ENCODE measurements around the gene COL6A5.

The COL6A5 gene

GRCh38 chr3:130456540-130456939, 111.1 kb downstream of the COL6A5 start:
- Histone ChIP-seq H3K4me2 (ENCODE audit: low read length) (no peak overlapping the region), H3K4me3 (ENCODE audit: low read depth, low read length) (no peak overlapping the region)
- TF ChIP-seq, protein P1, sequence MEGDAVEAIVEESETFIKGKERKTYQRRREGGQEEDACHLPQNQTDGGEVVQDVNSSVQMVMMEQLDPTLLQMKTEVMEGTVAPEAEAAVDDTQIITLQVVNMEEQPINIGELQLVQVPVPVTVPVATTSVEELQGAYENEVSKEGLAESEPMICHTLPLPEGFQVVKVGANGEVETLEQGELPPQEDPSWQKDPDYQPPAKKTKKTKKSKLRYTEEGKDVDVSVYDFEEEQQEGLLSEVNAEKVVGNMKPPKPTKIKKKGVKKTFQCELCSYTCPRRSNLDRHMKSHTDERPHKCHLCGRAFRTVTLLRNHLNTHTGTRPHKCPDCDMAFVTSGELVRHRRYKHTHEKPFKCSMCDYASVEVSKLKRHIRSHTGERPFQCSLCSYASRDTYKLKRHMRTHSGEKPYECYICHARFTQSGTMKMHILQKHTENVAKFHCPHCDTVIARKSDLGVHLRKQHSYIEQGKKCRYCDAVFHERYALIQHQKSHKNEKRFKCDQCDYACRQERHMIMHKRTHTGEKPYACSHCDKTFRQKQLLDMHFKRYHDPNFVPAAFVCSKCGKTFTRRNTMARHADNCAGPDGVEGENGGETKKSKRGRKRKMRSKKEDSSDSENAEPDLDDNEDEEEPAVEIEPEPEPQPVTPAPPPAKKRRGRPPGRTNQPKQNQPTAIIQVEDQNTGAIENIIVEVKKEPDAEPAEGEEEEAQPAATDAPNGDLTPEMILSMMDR (IDR thresholded peaks at IDR 0.05) = no peak

GRCh38 chr3:130457671-130458070, 112.2 kb downstream of the COL6A5 start:
- Histone ChIP-seq H2AFZ (no peak overlapping the region), H3K27me3 (ENCODE audit: control insufficient read depth, insufficient read depth, low read length) (no peaks in the 10 kb centered on the region), H3K36me3 (ENCODE audit: control insufficient read depth, insufficient read depth, low read length) (no peaks in the 10 kb centered on the region), H3K4me1 (no peaks in the 10 kb centered on the region), H3K4me2 (ENCODE audit: low read length) (no peak overlapping the region), H3K9ac (no peak overlapping the region), H3K79me2 (no peaks in the 10 kb centered on the region), H3K4me3 (ENCODE audit: low read depth, low read length) (no peak overlapping the region), H3K9me3 (ENCODE audit: control insufficient read depth, low read length) (no peaks in the 10 kb centered on the region), H3K27ac (no peak overlapping the region)
- TF ChIP-seq, protein P1 (IDR thresholded peaks at IDR 0.05) = no peak

More at GRCh38 chr3:130456540-130456939, 111.1 kb downstream of the COL6A5 start:
- Histone ChIP-seq H3K36me3 (ENCODE audit: control insufficient read depth, insufficient read depth, low read length) (no peaks in the 10 kb centered on the region), H3K9ac (no peak overlapping the region), H3K27ac (no peak overlapping the region), H3K79me2 (no peaks in the 10 kb centered on the region), H2AFZ (no peak overlapping the region), H3K27me3 (ENCODE audit: control insufficient read depth, insufficient read depth, low read length) (no peaks in the 10 kb centered on the region), H3K4me1 (no peaks in the 10 kb centered on the region), H3K9me3 (ENCODE audit: control insufficient read depth, low read length) (no peaks in the 10 kb centered on the region)

- H2AFZ ChIP-seq = no peak overlapping the region
- no peaks in the 10 kb centered on the region for H3K9me3 ChIP-seq (ENCODE audit: control insufficient read depth, low read length)
- no peaks in the 10 kb centered on the region for H3K27me3 ChIP-seq (ENCODE audit: control insufficient read depth, insufficient read depth, low read length)
- no peak overlapping the region for H3K9ac ChIP-seq
- TF ChIP-seq, protein P1 (IDR thresholded peaks at IDR 0.05) = no peak
- H3K27ac ChIP-seq = no peak overlapping the region
- no peak overlapping the region for H3K4me2 ChIP-seq (ENCODE audit: low read length)
- no peaks in the 10 kb centered on the region for H3K36me3 ChIP-seq (ENCODE audit: control insufficient read depth, insufficient read depth, low read length)
- H3K4me1 ChIP-seq = no peaks in the 10 kb centered on the region
- no peaks in the 10 kb centered on the region for H3K79me2 ChIP-seq
- H3K4me3 ChIP-seq (ENCODE audit: low read depth, low read length) = no peak overlapping the region
Observed at GRCh38 chr3:130459944-130460343, 114.5 kb downstream of the COL6A5 start.

- H2AFZ ChIP-seq = no peak overlapping the region
- no peaks in the 10 kb centered on the region for H3K27me3 ChIP-seq (ENCODE audit: control insufficient read depth, insufficient read depth, low read length)
- H3K9ac ChIP-seq = no peak overlapping the region
- no peaks in the 10 kb centered on the region for H3K79me2 ChIP-seq
- H3K27ac ChIP-seq = no peak overlapping the region
- H3K4me2 ChIP-seq (ENCODE audit: low read length) = no peak overlapping the region
- no peaks in the 10 kb centered on the region for H3K36me3 ChIP-seq (ENCODE audit: control insufficient read depth, insufficient read depth, low read length)
- H3K9me3 ChIP-seq (ENCODE audit: control insufficient read depth, low read length) = no peaks in the 10 kb centered on the region
- no peak overlapping the region for H3K4me3 ChIP-seq (ENCODE audit: low read depth, low read length)
- no peaks in the 10 kb centered on the region for H3K4me1 ChIP-seq
- TF ChIP-seq, protein P1 (IDR thresholded peaks at IDR 0.05) = no peak
Observed at GRCh38 chr3:130462089-130462488, 116.6 kb downstream of the COL6A5 start.

- Histone ChIP-seq H3K36me3 (ENCODE audit: control insufficient read depth, insufficient read depth, low read length) (no peaks in the 10 kb centered on the region), H3K4me2 (ENCODE audit: low read length) (no peak overlapping the region), H3K79me2 (no peaks in the 10 kb centered on the region), H2AFZ (no peak overlapping the region), H3K9me3 (ENCODE audit: control insufficient read depth, low read length) (no peaks in the 10 kb centered on the region), H3K27ac (no peak overlapping the region), H3K27me3 (ENCODE audit: control insufficient read depth, insufficient read depth, low read length) (no peaks in the 10 kb centered on the region), H3K4me1 (no peaks in the 10 kb centered on the region), H3K9ac (no peak overlapping the region), H3K4me3 (ENCODE audit: low read depth, low read length) (no peak overlapping the region)
- TF ChIP-seq, protein P1 (IDR thresholded peaks at IDR 0.05) = no peak
Observed at GRCh38 chr3:130463221-130463620, 117.7 kb downstream of the COL6A5 start.

All from parathyroid adenoma (tissue), 2 donors.